ENCODE measurements around the gene TANK. TPM values are rescaled to one million over a fixed set of nuclear protein-coding genes. Genes with fewer than 3 reads are reported as not detected.

Gene TANK
- total RNA-seq, 1 experiment from 2014 or later: 35.9 TPM

- Histone ChIP-seq H3K27ac (ENCODE audit: low read depth, low read length, poor library complexity, severe bottlenecking) (peak overlapping the region; percentile 69), H3K4me3 (ENCODE audit: low read depth, low read length, poor library complexity, severe bottlenecking) (no peak overlapping the region), H3K9me3 (ENCODE audit: low read depth, low read length, poor library complexity, severe bottlenecking) (no peaks in the 10 kb centered on the region), H3K27me3 (replicated peaks; ENCODE audit: insufficient read depth, low read depth, low read length, poor library complexity) (no peaks in the 10 kb centered on the region), H3K4me1 (ENCODE audit: insufficient read depth, low read length, poor library complexity, severe bottlenecking) (peaks cover 27% of the 10 kb centered on the region), H3K36me3 (ENCODE audit: insufficient read depth, low read length, poor library complexity, severe bottlenecking) (no peaks in the 10 kb centered on the region)
- no TSS peak for BruUV-seq (replicated peaks)
- POLR2A ChIA-PET (ENCODE audit: low non-redundant PET): no interaction called here
- DNase-seq (ENCODE audit: low spot score): peak; percentile 17
- CTCF ChIA-PET: no interaction called here
- TF ChIP-seq, protein P1, sequence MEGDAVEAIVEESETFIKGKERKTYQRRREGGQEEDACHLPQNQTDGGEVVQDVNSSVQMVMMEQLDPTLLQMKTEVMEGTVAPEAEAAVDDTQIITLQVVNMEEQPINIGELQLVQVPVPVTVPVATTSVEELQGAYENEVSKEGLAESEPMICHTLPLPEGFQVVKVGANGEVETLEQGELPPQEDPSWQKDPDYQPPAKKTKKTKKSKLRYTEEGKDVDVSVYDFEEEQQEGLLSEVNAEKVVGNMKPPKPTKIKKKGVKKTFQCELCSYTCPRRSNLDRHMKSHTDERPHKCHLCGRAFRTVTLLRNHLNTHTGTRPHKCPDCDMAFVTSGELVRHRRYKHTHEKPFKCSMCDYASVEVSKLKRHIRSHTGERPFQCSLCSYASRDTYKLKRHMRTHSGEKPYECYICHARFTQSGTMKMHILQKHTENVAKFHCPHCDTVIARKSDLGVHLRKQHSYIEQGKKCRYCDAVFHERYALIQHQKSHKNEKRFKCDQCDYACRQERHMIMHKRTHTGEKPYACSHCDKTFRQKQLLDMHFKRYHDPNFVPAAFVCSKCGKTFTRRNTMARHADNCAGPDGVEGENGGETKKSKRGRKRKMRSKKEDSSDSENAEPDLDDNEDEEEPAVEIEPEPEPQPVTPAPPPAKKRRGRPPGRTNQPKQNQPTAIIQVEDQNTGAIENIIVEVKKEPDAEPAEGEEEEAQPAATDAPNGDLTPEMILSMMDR (conservative IDR thresholded peaks at IDR 0.05; ENCODE audit: low read depth, low read length): no peak
- TF ChIP-seq EZH2 (IDR thresholded peaks at IDR 0.05; ENCODE audit: borderline replicate concordance, low read depth, low read length, poor library complexity, severe bottlenecking): no peak
- intact Hi-C loops (cut with micrococcal nuclease; ENCODE audit: unreplicated experiment): no loop called here
Observed at GRCh38 chr2:161170377-161170776, 10.1 kb downstream of the TANK start.

DNA sequence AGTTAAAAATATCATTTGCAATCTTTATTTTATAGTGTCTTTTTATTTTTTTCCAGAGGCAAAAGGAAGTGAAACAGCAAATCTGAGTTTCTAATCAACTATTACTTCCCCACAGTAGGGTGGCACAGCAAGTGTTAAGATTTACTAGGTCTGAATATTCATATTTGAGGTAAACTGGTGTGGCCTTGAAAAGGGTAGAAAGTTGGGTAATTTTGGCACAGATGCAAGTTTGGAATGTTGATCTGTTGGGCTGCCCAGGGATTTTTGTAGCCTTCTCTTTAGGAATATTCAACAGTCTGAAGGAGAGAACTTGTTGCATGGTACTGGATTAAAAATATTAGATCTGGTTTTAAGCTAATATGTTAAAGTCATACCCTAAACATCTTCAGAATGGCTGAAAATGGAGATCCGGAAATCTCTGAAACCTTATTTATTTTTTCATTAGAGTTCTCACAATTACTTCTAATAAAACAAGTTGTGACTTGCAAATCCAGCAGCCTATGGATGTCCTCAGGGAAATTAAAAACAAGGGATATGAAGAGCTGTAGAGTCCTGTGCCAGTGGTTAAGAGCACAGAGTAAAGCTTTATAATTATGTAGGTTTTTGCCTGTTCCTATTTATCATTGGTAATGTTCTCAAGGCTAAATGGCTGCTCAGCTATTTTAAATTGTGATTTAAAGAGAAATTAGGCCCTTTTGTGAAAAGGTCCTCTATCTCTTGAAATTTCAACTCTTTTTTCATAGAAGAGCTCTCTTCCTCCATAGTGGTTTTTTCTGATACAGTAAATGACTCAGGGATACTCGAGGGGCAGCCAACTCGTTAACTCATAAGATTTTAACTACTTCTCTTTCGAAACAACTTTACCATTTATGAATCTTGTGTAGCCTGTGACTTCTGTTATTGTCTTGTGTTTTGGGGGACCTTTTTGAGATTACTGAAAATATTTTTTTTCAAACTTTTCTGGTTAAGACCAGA is 11.0 kb downstream of the TANK start:
- peak overlapping the region; percentile 69 for H3K27ac ChIP-seq (ENCODE audit: low read depth, low read length, poor library complexity, severe bottlenecking)
- H3K36me3 ChIP-seq (ENCODE audit: insufficient read depth, low read length, poor library complexity, severe bottlenecking): no peaks in the 10 kb centered on the region
- peaks cover 27% of the 10 kb centered on the region for H3K4me1 ChIP-seq (ENCODE audit: insufficient read depth, low read length, poor library complexity, severe bottlenecking)
- ChIA-PET CTCF (no interaction called here), POLR2A (ENCODE audit: low non-redundant PET) (no interaction called here)
- H3K9me3 ChIP-seq (ENCODE audit: low read depth, low read length, poor library complexity, severe bottlenecking): no peaks in the 10 kb centered on the region
- H3K27me3 ChIP-seq (replicated peaks; ENCODE audit: insufficient read depth, low read depth, low read length, poor library complexity): no peaks in the 10 kb centered on the region
- H3K4me3 ChIP-seq (ENCODE audit: low read depth, low read length, poor library complexity, severe bottlenecking): no peak overlapping the region
- intact Hi-C loops (cut with micrococcal nuclease; ENCODE audit: unreplicated experiment): no loop called here
- TF ChIP-seq EZH2 (IDR thresholded peaks at IDR 0.05; ENCODE audit: borderline replicate concordance, low read depth, low read length, poor library complexity, severe bottlenecking): no peak
- TF ChIP-seq, protein P1 (conservative IDR thresholded peaks at IDR 0.05; ENCODE audit: low read depth, low read length): no peak
- peak; percentile 81 for DNase-seq (ENCODE audit: low spot score)
- no TSS peak for BruUV-seq (replicated peaks)

DNA sequence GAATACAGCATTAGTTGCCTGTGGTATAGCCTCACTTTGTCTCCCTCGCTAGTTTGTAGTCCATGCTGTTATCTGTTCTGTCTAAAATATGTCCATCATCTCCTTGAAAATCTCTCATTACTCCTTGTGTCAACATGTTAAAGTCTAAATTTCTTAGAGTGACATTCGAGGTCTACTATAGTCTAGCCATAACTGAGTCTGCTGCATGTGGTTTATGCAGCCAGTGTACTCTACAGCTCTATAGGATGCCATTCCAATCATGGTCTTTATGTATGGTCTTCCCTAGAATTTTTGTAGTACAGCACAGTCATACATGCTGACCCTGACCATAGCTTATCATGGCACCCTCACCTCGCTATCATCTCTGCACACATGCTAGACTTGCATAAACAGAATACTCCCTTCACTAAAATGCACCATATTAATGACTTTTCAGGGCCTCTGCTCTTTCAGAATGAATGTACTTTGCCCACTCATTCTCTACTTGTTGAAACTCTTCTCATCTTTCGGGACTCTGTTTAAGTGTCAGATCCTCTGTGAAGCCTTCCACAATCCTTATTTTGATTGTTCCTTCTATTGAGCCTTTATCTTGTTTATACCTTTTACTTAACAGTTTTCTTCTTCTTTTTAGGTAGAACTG is 12.8 kb downstream of the TANK start:
- no peak overlapping the region for H3K4me3 ChIP-seq (ENCODE audit: low read depth, low read length, poor library complexity, severe bottlenecking)
- H3K9me3 ChIP-seq (ENCODE audit: low read depth, low read length, poor library complexity, severe bottlenecking): no peaks in the 10 kb centered on the region
- peaks cover 8% of the 10 kb centered on the region for H3K36me3 ChIP-seq (ENCODE audit: insufficient read depth, low read length, poor library complexity, severe bottlenecking)
- DNase-seq (ENCODE audit: low spot score): no peak
- POLR2A ChIA-PET (ENCODE audit: low non-redundant PET): no interaction called here
- no peaks in the 10 kb centered on the region for H3K27me3 ChIP-seq (replicated peaks; ENCODE audit: insufficient read depth, low read depth, low read length, poor library complexity)
- no peak for TF ChIP-seq EZH2 (IDR thresholded peaks at IDR 0.05; ENCODE audit: borderline replicate concordance, low read depth, low read length, poor library complexity, severe bottlenecking)
- TF ChIP-seq, protein P1 (conservative IDR thresholded peaks at IDR 0.05; ENCODE audit: low read depth, low read length): no peak
- CTCF ChIA-PET: no interaction called here
- no TSS peak for BruUV-seq (replicated peaks)
- intact Hi-C loops (cut with micrococcal nuclease; ENCODE audit: unreplicated experiment): no loop called here
- no peak overlapping the region for H3K27ac ChIP-seq (ENCODE audit: low read depth, low read length, poor library complexity, severe bottlenecking)
- H3K4me1 ChIP-seq (ENCODE audit: insufficient read depth, low read length, poor library complexity, severe bottlenecking): peaks cover 27% of the 10 kb centered on the region
